Omental fat pad (tissue), 4 donors: Measurements from ENCODE around the gene ZRANB3. TPM values are rescaled to one million over a fixed set of nuclear protein-coding genes. Genes with fewer than 3 reads are reported as not detected.
"Not testable (repeated sequence)": the region's sequence is repeated elsewhere in the genome, so short reads cannot be mapped to it uniquely, and the experiment has no call there.

Source experiments
- ATAC-seq: fragments of 150-250 bp; one replicate; pipeline ENCODE4 v1.9.1; 2016; ENCODE audit warnings: mild to moderate bottlenecking, moderate library complexity; ENCODE audit not compliant: low FRiP score
- DNase-seq: peaks from one replicate; pipeline ENCODE4 v3.0.0-alpha.2; 2019; ENCODE audit warnings: low spot score
- total RNA-seq, 4 donors: library from RNA; depleted of rRNA; stranded (reverse); fragments of >200 nt; gene quantifications; one replicate each; pipeline ENCODE4 v1.1.0, GENCODE V29; 2016
- TF ChIP-seq, protein P1 (sequence below), 3 donors: fragments of 450-650 bp; IDR thresholded peaks; one replicate each; pipeline ENCODE4 v1.5.1; 2016 to 2017; ENCODE audit warnings: antibody characterized with exemption in 3 of 3, mild to moderate bottlenecking in 3 of 3, moderate library complexity in 2 of 3

The ZRANB3 gene
- total RNA-seq, 4 donors from 2014 or later = 3.3 to 4.0 (median 3.9) TPM

DNA sequence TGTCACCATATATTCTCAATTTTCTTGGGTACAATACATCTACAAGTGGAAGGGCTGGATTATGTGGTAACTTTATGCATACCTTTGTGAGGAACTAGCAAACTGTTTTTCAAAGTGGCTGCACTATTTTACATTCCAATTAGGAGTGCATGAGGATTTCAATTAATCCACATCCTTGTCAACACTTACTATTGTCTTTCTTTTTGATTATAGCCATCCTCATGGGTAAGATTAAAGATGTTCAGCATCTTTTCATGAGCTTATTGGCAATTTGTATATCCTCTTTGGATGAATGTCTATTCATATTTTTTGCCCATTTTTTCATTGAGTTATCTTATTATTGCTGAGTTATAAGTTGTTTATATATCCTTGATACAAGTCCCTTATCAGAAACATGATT lies 73.7 kb downstream of the ZRANB3 start:
- DNase-seq = no peak
- no peak for ATAC-seq
- TF ChIP-seq, protein P1, sequence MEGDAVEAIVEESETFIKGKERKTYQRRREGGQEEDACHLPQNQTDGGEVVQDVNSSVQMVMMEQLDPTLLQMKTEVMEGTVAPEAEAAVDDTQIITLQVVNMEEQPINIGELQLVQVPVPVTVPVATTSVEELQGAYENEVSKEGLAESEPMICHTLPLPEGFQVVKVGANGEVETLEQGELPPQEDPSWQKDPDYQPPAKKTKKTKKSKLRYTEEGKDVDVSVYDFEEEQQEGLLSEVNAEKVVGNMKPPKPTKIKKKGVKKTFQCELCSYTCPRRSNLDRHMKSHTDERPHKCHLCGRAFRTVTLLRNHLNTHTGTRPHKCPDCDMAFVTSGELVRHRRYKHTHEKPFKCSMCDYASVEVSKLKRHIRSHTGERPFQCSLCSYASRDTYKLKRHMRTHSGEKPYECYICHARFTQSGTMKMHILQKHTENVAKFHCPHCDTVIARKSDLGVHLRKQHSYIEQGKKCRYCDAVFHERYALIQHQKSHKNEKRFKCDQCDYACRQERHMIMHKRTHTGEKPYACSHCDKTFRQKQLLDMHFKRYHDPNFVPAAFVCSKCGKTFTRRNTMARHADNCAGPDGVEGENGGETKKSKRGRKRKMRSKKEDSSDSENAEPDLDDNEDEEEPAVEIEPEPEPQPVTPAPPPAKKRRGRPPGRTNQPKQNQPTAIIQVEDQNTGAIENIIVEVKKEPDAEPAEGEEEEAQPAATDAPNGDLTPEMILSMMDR (IDR thresholded peaks at IDR 0.05) = no peak

DNA sequence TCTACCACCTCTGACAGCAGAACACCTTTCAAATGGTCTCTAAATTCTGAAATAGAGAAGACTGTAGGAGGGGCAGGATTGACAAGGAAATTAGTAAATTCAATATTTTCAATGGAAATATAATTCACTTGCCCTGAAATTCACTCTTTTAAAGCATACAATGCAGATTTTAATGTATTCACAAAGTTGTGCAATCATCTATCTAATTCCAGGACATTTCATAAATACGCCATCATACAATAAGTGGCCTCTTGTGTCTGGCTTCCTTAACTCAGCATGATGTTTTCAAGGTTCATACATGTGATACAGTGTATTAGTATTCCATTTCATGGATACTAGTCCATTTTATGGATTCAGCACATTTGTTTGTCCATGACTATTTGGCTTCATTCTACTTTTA lies 74.2 kb downstream of the ZRANB3 start:
- no peak for DNase-seq
- TF ChIP-seq, protein P1 (IDR thresholded peaks at IDR 0.05) = no peak
- no peak for ATAC-seq

DNA sequence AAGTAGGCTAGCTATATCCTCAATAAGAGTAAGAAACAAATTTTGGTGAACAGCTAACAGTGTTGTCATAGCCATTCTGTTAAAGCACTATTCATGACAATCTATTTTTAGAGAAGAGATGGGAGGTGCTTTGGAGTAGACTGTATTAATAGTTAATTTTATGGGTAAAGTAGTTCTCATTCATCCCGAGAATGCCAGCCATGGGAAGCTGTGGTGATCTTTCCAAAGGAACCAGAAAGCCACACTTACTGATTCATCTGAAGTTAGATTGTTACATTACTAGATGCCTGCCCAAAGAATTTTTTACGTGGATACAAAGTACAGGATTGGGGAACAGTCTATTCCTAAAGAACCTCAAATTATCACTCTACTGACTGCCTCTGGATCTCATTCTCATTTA lies 74.6 kb downstream of the ZRANB3 start:
- no peak for DNase-seq
- TF ChIP-seq, protein P1 (IDR thresholded peaks at IDR 0.05) = no peak
- ATAC-seq = no peak

DNA sequence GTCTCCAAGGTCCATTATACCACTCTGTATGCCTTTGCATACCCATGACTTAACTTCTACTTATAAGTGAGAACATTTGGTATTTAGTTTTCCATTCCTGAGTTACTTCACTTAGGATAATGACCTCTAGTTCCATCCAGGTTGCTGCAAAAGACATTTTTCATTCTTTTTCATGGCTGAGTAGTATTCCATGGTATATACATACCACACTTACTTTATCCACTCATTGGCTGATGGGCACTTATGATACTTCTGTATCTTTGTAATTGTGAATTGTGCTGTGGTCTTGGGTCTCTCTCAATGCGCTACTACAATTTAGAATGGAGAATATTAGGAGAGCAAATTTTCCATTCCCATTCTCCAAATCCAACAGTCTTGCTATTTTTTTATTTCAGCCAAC lies 76.4 kb downstream of the ZRANB3 start:
- TF ChIP-seq, protein P1 (IDR thresholded peaks at IDR 0.05) = no peak
- DNase-seq = no peak
- ATAC-seq = no peak

DNA sequence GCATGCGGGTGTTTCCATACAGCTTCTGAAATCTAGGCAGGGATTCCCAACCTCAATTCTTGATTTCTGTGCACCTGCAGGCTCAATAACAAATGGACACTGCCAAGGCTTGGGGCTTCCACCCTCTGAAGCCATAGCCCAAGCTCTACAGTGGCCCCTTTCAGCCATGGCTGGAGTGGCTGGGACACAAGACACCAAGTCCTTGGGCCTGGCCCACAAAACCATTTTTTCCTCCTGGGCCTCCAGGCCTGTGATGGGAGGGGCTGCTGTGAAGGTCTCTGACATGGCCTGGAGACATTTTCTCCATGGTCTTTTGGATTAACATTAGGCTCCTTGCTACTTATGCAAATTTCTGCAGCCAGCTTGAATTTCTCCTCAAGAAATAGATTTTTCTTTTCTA lies 78.0 kb downstream of the ZRANB3 start:
- not testable (repeated sequence) for ATAC-seq, DNase-seq

DNA sequence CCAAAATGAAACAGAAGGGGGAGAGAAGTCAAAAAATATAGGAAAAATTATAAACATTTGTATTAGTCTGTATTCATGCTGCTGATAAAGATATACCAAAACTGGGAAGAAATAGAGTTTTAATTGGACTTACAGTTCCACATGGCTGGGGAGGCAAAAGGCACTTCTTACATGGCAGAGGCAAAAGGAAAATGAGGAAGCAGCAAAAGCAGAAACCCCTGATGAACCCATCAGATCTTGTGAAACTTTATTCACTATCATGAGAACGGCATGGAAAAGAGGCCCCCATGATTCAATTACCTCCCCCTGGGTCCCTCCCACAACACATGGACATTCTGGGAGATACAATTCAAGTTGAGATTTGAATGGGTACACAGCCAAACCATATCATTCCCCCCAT lies 79.1 kb downstream of the ZRANB3 start:
- ATAC-seq (no peak), DNase-seq (no peak)
- TF ChIP-seq, protein P1 (IDR thresholded peaks at IDR 0.05) = no peak

DNA sequence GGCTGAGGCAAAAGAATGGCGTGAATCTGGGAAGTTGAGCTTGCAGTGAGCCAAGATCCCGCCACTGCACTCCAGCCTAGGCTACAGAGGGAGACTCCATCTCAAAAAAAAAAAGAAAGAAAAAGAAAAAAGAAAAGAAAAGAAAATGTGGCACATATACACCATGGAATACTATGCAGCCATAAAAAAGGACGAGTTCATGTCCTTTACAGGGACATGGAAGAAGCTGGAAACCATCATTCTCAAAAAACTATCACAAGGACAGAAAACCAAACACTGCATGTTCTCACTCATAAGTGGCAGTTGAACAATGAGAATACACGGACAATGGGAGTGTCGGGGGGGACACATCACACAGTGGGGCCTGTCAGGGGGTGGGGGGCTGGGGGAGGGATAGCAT lies 88.0 kb downstream of the ZRANB3 start:
- DNase-seq, ATAC-seq: not testable (repeated sequence)

DNA sequence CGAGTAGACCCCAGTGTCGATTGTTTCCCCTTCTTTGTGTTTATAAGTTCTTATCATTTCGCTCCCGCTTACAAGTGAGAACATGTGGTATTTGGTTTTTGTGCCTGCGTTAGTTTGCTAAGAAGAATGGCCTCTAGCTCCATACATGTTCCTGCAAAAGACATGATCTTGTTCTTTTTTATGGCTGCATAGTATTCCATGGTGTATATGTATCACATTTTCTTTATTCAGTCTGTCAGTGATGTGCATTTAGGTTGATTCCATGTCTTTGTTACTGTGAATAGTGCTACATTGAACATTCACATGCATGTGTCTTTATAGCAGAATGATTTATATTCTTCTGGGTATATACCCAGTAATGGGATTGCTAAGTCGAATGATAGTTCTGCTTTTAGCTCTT lies 95.9 kb downstream of the ZRANB3 start:
- ATAC-seq, DNase-seq: not testable (repeated sequence)

DNA sequence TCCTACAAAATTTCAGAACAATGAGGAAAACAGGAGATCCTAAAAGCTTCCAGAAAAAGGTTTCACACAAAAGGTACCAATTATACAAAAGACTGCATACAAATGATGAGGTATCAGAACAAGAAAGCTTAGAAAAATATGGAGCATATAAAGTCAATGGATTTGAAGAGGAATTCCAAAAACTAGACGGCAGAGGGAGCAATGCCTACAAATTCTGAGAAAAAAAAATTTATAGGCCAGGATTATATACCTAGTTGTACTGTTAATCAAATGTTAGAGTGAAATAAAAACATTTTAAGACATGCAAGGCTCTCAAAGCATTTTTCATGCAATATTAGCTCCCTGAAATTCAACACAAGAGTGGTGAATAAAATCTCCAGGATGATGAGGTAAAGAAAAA lies 106.2 kb downstream of the ZRANB3 start:
- TF ChIP-seq, protein P1 (IDR thresholded peaks at IDR 0.05) = no peak
- no peak for ATAC-seq
- no peak for DNase-seq
